Lower leg skin (tissue), 3 donors: ENCODE data around the gene RGSL1.

Experiments used
- POLR2A ChIP-seq, 2 donors: fragments of 450-650 bp; IDR thresholded peaks; one replicate each; pipeline ENCODE4 v1.6.1; 2016 to 2017; ENCODE audit warnings: antibody characterized with exemption in 2 of 2, mild to moderate bottlenecking in 1 of 2, moderate library complexity in 1 of 2
- TF ChIP-seq, protein P1 (sequence below), 3 donors: fragments of 450-650 bp; IDR thresholded peaks; one replicate each; pipeline ENCODE4 v1.5.1; 2016; ENCODE audit warnings: antibody characterized with exemption in 3 of 3, mild to moderate bottlenecking in 3 of 3, moderate library complexity in 2 of 3

DNA sequence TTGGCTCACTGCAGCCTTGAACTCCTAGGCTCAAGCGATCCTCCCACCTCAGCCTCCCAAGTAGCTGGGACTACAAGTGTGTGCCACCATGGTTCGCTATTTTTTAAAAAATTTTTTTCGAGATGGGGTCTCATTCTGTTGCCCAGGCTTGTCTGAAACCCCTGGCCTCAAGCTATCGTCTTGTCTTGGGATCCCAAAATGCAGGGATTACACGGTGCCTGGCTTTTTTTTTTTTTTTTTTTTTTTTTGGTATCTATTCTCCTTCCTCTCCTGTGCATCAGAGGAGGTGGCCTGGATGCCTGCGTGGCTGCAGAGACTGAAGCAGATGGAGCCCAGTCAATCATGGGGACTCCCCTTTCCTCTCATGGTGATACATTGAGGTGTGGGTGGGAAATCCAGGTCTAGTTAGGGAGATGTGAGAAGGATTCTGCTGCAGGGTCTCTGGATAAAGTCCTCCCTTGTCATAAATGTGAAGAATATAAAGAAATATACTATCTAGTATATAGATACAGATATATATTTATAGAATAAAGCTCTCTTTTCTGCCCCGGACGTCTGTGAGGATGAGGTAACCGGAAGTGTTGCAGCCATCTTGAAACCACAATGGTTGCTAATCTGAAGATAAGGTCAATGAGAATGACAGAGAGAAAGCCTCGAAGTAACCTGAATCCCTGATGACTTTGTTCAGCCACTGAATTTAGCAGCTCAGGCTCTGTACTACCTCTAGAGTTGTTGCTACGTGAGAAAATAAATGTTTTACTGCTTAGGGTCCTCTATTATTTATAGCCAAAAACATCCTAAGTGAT is 19.5 kb upstream of the RGSL1 start:
- TF ChIP-seq, protein P1, sequence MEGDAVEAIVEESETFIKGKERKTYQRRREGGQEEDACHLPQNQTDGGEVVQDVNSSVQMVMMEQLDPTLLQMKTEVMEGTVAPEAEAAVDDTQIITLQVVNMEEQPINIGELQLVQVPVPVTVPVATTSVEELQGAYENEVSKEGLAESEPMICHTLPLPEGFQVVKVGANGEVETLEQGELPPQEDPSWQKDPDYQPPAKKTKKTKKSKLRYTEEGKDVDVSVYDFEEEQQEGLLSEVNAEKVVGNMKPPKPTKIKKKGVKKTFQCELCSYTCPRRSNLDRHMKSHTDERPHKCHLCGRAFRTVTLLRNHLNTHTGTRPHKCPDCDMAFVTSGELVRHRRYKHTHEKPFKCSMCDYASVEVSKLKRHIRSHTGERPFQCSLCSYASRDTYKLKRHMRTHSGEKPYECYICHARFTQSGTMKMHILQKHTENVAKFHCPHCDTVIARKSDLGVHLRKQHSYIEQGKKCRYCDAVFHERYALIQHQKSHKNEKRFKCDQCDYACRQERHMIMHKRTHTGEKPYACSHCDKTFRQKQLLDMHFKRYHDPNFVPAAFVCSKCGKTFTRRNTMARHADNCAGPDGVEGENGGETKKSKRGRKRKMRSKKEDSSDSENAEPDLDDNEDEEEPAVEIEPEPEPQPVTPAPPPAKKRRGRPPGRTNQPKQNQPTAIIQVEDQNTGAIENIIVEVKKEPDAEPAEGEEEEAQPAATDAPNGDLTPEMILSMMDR (IDR thresholded peaks at IDR 0.05) = no peak
- TF ChIP-seq POLR2A (IDR thresholded peaks at IDR 0.05) = no peak
